ENCODE data around the gene MYCBP. TPM values are rescaled to one million over a fixed set of nuclear protein-coding genes. Genes with fewer than 3 reads are reported as not detected.

MYCBP gene
- total and polyA plus RNA-seq, 2 experiments from 2014 or later, result 17.7 to 59.8 TPM

DNA sequence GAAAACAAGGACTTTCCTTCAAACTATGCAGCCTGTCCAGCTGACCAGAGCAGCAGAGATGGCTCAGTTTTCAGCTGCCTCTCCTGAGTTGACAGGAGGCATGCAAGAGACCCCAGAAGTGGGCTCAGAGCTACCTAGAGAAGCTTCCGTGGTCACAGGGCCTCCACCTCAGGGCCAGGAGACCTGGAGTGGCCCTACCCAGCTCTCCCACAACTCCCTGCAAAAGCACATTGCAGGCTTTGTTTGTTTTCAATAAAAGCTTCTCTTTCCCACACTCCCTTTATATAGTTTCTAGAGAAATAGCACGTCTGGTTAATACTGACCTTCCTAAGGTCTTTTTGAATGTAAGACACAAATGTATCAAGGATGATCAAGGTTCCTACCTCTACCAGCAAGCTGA, 53.6 kb downstream of the MYCBP start:
- Histone ChIP-seq H3K9ac (no peak overlapping the region), H3F3A (ENCODE audit: insufficient read depth) (no peaks in the 10 kb centered on the region), H3K27ac (no peak overlapping the region), H3K36me3 (ENCODE audit: low read depth) (no peaks in the 10 kb centered on the region), H3K27me3 (replicated peaks; ENCODE audit: insufficient read depth) (peaks cover 78% of the 10 kb centered on the region), H3K4me2 (ENCODE audit: unreplicated experiment) (no peak overlapping the region), H3K9me2 (ENCODE audit: insufficient read depth) (no peaks in the 10 kb centered on the region), H2AFZ (no peak overlapping the region), H3K4me1 (ENCODE audit: insufficient read depth) (no peaks in the 10 kb centered on the region), H3K9me3 (ENCODE audit: low read depth) (no peaks in the 10 kb centered on the region), H3K79me2 (ENCODE audit: insufficient read depth) (no peaks in the 10 kb centered on the region), H3K4me3 (no peak overlapping the region), H4K20me1 (ENCODE audit: insufficient read depth) (no peaks in the 10 kb centered on the region)
- WGBS, 2 experiments (ENCODE audit: low coverage in 1 of 2, low lambda C conversion rate in 2 of 2, missing lambda C conversion rate in 2 of 2), result 59 to 64% methylated on average over 2 of the region's 2 CpGs
- in situ Hi-C loops (cut with MboI), result no loop called here
- no peak for TF ChIP-seq EZH2 (IDR thresholded peaks at IDR 0.05; ENCODE audit: insufficient read depth, poor library complexity, severe bottlenecking)
- no peak for TF ChIP-seq EZH2phosphoT487 (IDR thresholded peaks at IDR 0.05; ENCODE audit: insufficient read depth, low read depth)
- DNase-seq, result no peak

DNA sequence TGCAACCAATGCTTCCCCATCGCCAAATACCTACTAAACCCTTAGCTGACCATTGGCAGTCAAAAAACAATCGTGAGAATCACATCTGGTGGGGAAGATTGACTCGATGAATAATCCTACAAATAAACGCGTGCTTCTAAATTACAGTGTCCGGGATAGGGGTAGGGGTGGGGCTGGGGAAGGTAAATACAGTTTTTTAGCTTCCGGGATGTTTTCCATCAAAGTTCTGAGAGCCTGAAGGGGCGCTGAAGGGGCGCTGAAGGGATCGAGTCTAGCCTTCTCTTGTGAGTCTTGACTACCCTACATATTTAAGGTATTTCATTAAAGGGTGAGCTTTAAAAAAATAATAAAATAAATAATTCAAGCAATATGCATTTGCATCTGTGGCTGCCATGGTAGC, 54.1 kb downstream of the MYCBP start:
- Histone ChIP-seq H3K27ac (no peak overlapping the region), H3K9me2 (ENCODE audit: insufficient read depth) (no peaks in the 10 kb centered on the region), H2AFZ (no peak overlapping the region), H4K20me1 (ENCODE audit: insufficient read depth) (no peaks in the 10 kb centered on the region), H3K36me3 (ENCODE audit: low read depth) (no peaks in the 10 kb centered on the region), H3K9ac (no peak overlapping the region), H3K4me1 (ENCODE audit: insufficient read depth) (no peaks in the 10 kb centered on the region), H3K4me3 (no peak overlapping the region), H3K9me3 (ENCODE audit: low read depth) (no peaks in the 10 kb centered on the region), H3K79me2 (ENCODE audit: insufficient read depth) (no peaks in the 10 kb centered on the region), H3K27me3 (replicated peaks; ENCODE audit: insufficient read depth) (peaks cover 80% of the 10 kb centered on the region), H3K4me2 (ENCODE audit: unreplicated experiment) (no peak overlapping the region), H3F3A (ENCODE audit: insufficient read depth) (no peaks in the 10 kb centered on the region)
- 23 to 25% methylated on average over 10 of the region's 10 CpGs for WGBS, 2 experiments (ENCODE audit: low coverage in 1 of 2, low lambda C conversion rate in 2 of 2, missing lambda C conversion rate in 2 of 2)
- no peak for TF ChIP-seq EZH2 (IDR thresholded peaks at IDR 0.05; ENCODE audit: insufficient read depth, poor library complexity, severe bottlenecking)
- TF ChIP-seq EZH2phosphoT487 (IDR thresholded peaks at IDR 0.05; ENCODE audit: insufficient read depth, low read depth), result no peak
- in situ Hi-C loops (cut with MboI), result no loop called here
- no peak for DNase-seq

DNA sequence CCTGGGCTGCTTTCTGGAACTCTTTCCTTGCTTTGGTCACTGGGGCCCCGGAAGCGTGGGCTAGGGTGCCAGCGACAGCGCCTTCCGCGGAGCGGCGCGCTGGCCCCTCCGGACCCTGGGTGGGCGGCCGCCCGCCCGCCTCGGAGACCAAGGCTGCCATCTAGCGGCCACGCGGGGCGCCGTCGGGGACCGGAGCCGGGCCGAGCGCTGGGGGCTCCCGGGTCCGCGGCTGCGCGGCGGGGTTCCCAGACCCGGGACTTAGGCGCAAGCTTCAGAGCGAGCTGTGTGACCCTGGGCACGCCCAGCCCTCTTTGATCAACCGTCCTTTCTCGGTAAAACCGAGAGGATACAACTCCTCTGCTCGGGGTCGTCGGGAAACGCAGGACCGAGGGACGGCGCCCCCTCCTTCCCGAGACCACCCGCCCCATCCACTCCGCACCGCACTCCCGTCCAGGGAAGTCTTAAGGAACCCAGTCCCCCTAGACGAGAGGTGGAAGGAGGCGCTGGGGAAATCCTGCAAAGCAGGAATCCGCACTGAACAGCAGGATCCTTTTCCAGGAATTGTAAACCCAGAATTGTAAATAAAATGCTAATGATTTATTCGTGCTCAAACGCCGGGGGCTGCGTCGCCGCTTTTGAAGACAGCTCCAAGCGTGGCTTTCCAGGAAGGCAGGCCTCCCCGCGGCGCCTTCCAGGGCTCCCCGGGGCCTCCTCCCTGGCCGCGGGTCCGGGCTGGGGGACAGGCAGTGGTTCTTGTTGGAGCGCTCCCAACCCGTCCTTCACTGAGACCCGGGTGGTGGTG, 54.8 kb downstream of the MYCBP start:
- H3K27me3 ChIP-seq (replicated peaks; ENCODE audit: insufficient read depth), result peaks cover 86% of the 10 kb centered on the region
- no peaks in the 10 kb centered on the region for H4K20me1 ChIP-seq (ENCODE audit: insufficient read depth)
- H3K4me2 ChIP-seq (ENCODE audit: unreplicated experiment), result no peak overlapping the region
- no peak overlapping the region for H3K27ac ChIP-seq
- no peaks in the 10 kb centered on the region for H3K4me1 ChIP-seq (ENCODE audit: insufficient read depth)
- H3F3A ChIP-seq (ENCODE audit: insufficient read depth), result no peaks in the 10 kb centered on the region
- WGBS, 2 experiments (ENCODE audit: low coverage in 1 of 2, low lambda C conversion rate in 2 of 2, missing lambda C conversion rate in 2 of 2), result 2 to 3% methylated on average over 46 to 66 of the region's 70 CpGs
- 0 out of 2 replicates have a peak, but pooled peaks have one; percentile 8 for TF ChIP-seq EZH2phosphoT487 (IDR thresholded peaks at IDR 0.05; ENCODE audit: insufficient read depth, low read depth)
- peak; percentile 51 for TF ChIP-seq EZH2 (IDR thresholded peaks at IDR 0.05; ENCODE audit: insufficient read depth, poor library complexity, severe bottlenecking)
- H3K9me2 ChIP-seq (ENCODE audit: insufficient read depth), result no peaks in the 10 kb centered on the region
- H2AFZ ChIP-seq, result no peak overlapping the region
- H3K79me2 ChIP-seq (ENCODE audit: insufficient read depth), result no peaks in the 10 kb centered on the region
- H3K9me3 ChIP-seq (ENCODE audit: low read depth), result no peaks in the 10 kb centered on the region
- no peaks in the 10 kb centered on the region for H3K36me3 ChIP-seq (ENCODE audit: low read depth)
- peak; percentile 38 for DNase-seq
- no peak overlapping the region for H3K9ac ChIP-seq
- in situ Hi-C loops (cut with MboI), result no loop called here
- H3K4me3 ChIP-seq, result no peak overlapping the region

DNA sequence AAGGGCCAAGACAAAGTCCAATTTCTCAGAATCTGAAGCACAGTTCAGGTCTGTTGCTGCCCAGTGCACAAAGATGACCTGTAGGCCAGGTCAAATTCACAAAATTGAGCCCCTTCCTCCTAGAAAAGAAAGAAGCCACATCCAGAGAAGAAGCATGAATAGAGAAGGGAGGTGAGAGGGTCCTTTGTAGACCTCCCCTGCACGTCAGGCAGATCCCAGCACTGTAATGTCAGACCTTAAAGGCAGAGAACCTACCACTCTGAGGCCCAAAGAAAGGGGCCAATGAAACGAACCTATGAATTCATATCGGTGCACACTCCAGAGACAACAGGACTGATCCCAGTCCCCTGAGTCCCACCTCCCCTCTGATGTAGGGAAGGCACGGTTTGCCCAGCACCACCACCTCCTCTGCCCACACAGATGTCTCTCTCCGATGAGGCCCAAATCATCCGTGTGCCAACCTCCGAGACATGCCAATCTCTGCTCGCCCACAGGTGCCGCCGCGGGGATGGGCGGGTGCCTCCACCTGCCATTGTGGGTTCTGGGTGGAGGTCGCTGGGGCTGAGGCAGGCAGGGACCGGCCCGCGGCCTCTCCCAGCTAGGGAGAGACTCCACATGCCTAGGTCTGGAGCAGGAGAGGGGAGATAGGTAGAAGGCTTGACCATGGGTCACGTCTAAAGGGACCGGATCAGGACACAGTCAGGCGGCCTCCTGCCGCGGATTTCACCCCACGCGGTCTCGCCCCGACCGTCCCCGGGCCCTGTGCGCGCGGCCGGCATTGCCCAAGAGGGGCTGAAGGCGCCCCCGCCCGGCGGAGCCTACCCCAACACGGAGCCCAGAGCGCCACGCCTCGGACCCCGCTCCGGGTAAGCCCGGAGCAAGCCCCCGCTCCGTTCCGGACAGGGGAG, 55.6 kb downstream of the MYCBP start:
- H3K9me2 ChIP-seq (ENCODE audit: insufficient read depth), result no peaks in the 10 kb centered on the region
- DNase-seq, result no peak
- no peaks in the 10 kb centered on the region for H3K36me3 ChIP-seq (ENCODE audit: low read depth)
- H3K9ac ChIP-seq, result no peak overlapping the region
- H3K79me2 ChIP-seq (ENCODE audit: insufficient read depth), result no peaks in the 10 kb centered on the region
- 27 to 34% methylated on average over 38 to 39 of the region's 45 CpGs for WGBS, 2 experiments (ENCODE audit: low coverage in 1 of 2, low lambda C conversion rate in 2 of 2, missing lambda C conversion rate in 2 of 2)
- no peak overlapping the region for H3K4me2 ChIP-seq (ENCODE audit: unreplicated experiment)
- no peak overlapping the region for H3K4me3 ChIP-seq
- no peak overlapping the region for H3K27ac ChIP-seq
- no peaks in the 10 kb centered on the region for H3K9me3 ChIP-seq (ENCODE audit: low read depth)
- in situ Hi-C loops (cut with MboI), result no loop called here
- H3K27me3 ChIP-seq (replicated peaks; ENCODE audit: insufficient read depth), result peaks cover 93% of the 10 kb centered on the region
- TF ChIP-seq EZH2phosphoT487 (IDR thresholded peaks at IDR 0.05; ENCODE audit: insufficient read depth, low read depth) (no peak), EZH2 (IDR thresholded peaks at IDR 0.05; ENCODE audit: insufficient read depth, poor library complexity, severe bottlenecking) (no peak)
- H2AFZ ChIP-seq, result no peak overlapping the region
- no peaks in the 10 kb centered on the region for H4K20me1 ChIP-seq (ENCODE audit: insufficient read depth)
- no peaks in the 10 kb centered on the region for H3K4me1 ChIP-seq (ENCODE audit: insufficient read depth)
- no peaks in the 10 kb centered on the region for H3F3A ChIP-seq (ENCODE audit: insufficient read depth)
